MCF 10A (cell line): ENCODE data around the gene RASGRP3. TPM values are rescaled to one million over a fixed set of nuclear protein-coding genes. Genes with fewer than 3 reads are reported as not detected.

Source experiments
- BruUV-seq: library from RNA; stranded (reverse); fragments of 400-500 nt; replicated peaks from 2 replicates; lab custom pipeline; 2021; lab: Mats Ljungman, UMichigan
- CTCF ChIA-PET: fragments of 300-600 bp; sonication (Branson Sonifier 250); formaldehyde crosslinking; extraction: SDS; loops from one replicate; lab custom pipeline; 2021; ENCODE audit warnings: antibody characterized with exemption, inconsistent platforms; lab: Yijun Ruan, JAX
- POLR2A ChIA-PET: fragments of 300-600, 350-650 bp; sonication (Branson Sonifier 250); formaldehyde crosslinking; extraction: SDS; loops from one replicate; lab custom pipeline; 2020; ENCODE audit warnings: antibody characterized with exemption, inconsistent platforms; lab: Yijun Ruan, JAX
- DNase-seq: peaks from one replicate; pipeline ENCODE4 v3.0.0-alpha.2; 2018; ENCODE audit not compliant: unreplicated experiment
- H3K27ac Mint-ChIP-seq: one replicate; pipeline ENCODE4 v1.8.0; 2022; ENCODE audit warnings: mild to moderate bottlenecking, low read depth, mixed read lengths; ENCODE audit not compliant: unreplicated experiment
- H3K27me3 Mint-ChIP-seq: one replicate; pipeline ENCODE4 v1.8.0; 2022; ENCODE audit warnings: mixed read lengths; ENCODE audit not compliant: insufficient read depth, unreplicated experiment
- H3K36me3 Mint-ChIP-seq: one replicate; pipeline ENCODE4 v1.8.0; 2022; ENCODE audit warnings: mild to moderate bottlenecking, moderate library complexity, mixed read lengths; ENCODE audit not compliant: insufficient read depth, unreplicated experiment
- H3K4me1 Mint-ChIP-seq: one replicate; pipeline ENCODE4 v1.8.0; 2022; ENCODE audit warnings: mixed read lengths; ENCODE audit not compliant: insufficient read depth, unreplicated experiment
- H3K4me3 Mint-ChIP-seq: one replicate; pipeline ENCODE4 v1.8.0; 2022; ENCODE audit warnings: mild to moderate bottlenecking, moderate library complexity, mixed read lengths; ENCODE audit not compliant: unreplicated experiment
- H3K9me3 Mint-ChIP-seq: one replicate; pipeline ENCODE4 v1.8.0; 2022; ENCODE audit warnings: mixed read lengths; ENCODE audit not compliant: unreplicated experiment
- intact Hi-C: fragments of 100-400 bp; cut with micrococcal nuclease; formaldehyde crosslinking; loops from 2 replicates; pipeline ENCODE4 v1.14.1; 2022
- total RNA-seq: library from RNA; stranded (reverse); gene quantifications from 2 replicates; pipeline ENCODE4 v1.2.3, GENCODE V29; 2022
- TF ChIP-seq, protein P1 (sequence below): fragments of 200-600 bp; IDR thresholded peaks from one replicate; pipeline ENCODE4 v1.8.0; 2022; ENCODE audit warnings: antibody characterized with exemption, mild to moderate bottlenecking; ENCODE audit not compliant: unreplicated experiment

RASGRP3 gene
- total RNA-seq, 1 experiment from 2014 or later: 0.26 TPM

GRCh38 chr2:33486544-33486943, 10.1 kb downstream of the RASGRP3 start:
- TF ChIP-seq, protein P1, sequence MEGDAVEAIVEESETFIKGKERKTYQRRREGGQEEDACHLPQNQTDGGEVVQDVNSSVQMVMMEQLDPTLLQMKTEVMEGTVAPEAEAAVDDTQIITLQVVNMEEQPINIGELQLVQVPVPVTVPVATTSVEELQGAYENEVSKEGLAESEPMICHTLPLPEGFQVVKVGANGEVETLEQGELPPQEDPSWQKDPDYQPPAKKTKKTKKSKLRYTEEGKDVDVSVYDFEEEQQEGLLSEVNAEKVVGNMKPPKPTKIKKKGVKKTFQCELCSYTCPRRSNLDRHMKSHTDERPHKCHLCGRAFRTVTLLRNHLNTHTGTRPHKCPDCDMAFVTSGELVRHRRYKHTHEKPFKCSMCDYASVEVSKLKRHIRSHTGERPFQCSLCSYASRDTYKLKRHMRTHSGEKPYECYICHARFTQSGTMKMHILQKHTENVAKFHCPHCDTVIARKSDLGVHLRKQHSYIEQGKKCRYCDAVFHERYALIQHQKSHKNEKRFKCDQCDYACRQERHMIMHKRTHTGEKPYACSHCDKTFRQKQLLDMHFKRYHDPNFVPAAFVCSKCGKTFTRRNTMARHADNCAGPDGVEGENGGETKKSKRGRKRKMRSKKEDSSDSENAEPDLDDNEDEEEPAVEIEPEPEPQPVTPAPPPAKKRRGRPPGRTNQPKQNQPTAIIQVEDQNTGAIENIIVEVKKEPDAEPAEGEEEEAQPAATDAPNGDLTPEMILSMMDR: no peak
- Mint-ChIP-seq H3K4me3 (no peak overlapping the region), H3K36me3 (no peaks in the 10 kb centered on the region), H3K27ac (no peak overlapping the region), H3K9me3 (peaks cover 13% of the 10 kb centered on the region), H3K4me1 (no peaks in the 10 kb centered on the region), H3K27me3 (no peaks in the 10 kb centered on the region)
- POLR2A ChIA-PET: interaction anchor here (0.6 kb wide), 1 partner anchor 10 kb away, joined by 4 read pairs; the partner anchor contains the start of gene RASGRP3
- no TSS peak for BruUV-seq
- intact Hi-C loops: no loop called here
- DNase-seq: no peak
- CTCF ChIA-PET: interaction anchor here (0.6 to 1.2 kb wide), 3 partner anchors 10 to 103 kb away, joined by 3 read pairs; partner anchors contain the start of gene RASGRP3

DNA sequence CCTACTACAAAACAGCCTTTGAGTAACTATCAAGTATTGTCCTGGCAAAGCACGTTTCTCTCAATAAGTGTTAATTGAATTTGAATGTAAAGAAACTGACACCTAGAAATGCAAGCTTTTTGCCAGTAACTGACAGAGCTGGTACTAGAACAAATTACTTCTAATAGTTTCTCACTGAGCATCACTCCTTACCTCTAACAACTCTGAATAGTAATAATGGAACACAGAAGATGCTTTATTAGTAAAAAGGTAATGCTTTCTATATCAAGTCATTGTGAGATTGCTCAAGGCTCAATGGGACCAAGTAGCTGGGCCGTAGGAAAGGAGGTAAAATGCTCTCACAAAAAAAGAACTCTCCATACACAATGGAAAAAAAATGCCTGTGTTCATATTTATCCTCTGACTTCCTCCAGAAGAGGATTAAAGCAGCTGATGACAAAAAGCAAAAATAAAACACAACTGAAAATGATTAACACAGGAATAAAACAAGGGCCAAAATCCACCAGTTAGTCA, 11.8 kb downstream of the RASGRP3 start:
- DNase-seq: no peak
- no peaks in the 10 kb centered on the region for H3K4me1 Mint-ChIP-seq
- no peak overlapping the region for H3K4me3 Mint-ChIP-seq
- no peaks in the 10 kb centered on the region for H3K36me3 Mint-ChIP-seq
- H3K27me3 Mint-ChIP-seq: no peaks in the 10 kb centered on the region
- H3K27ac Mint-ChIP-seq: no peak overlapping the region
- POLR2A ChIA-PET: no interaction called here
- intact Hi-C loops: no loop called here
- CTCF ChIA-PET: interaction anchor here (1.0 kb wide), 1 partner anchor 12 kb away, joined by 4 read pairs; no protein-coding TSS in a partner anchor
- TF ChIP-seq, protein P1: no peak
- peaks cover 13% of the 10 kb centered on the region for H3K9me3 Mint-ChIP-seq
- BruUV-seq: no TSS peak

DNA sequence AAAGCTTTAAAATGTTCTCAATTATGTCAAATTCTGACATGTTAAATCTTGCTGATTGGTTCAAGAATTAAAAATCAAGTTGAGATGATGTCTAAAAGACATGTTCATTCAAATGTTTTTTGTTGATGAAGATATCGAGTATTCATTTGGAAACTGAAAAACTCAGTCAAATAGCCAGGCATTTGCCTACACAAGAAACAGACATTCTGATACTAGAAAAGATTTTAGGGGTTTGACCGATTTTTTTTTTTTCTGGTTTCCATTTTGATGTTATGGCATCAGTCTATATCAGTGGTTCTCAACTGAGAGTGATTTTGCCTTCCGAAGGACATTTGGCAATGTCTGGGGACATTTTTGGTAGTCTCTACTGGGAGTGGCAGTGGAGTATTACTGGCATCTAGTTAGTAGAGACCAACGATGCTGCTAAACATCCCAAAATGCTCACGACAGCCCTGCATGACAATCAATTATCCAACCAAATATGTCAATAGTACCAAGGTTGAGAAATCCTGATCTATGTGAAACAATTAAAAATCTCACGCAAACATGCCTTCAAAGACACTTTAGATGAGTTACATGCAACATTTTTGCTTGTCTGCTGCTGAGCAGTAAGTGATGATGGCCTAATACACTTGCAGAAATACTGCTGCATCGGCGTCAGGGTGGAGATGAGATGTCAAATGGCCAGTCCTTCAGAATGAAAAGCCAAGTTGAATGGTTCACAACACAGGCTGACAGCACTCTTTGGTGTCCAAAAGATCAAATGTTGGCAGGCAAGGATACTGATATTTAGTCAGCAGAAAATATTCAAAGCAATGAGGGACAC, 12.5 kb downstream of the RASGRP3 start:
- Mint-ChIP-seq H3K4me1 (no peaks in the 10 kb centered on the region), H3K27me3 (no peaks in the 10 kb centered on the region), H3K4me3 (no peak overlapping the region), H3K9me3 (peaks cover 13% of the 10 kb centered on the region), H3K27ac (no peak overlapping the region), H3K36me3 (no peaks in the 10 kb centered on the region)
- intact Hi-C loops: no loop called here
- BruUV-seq: no TSS peak
- CTCF ChIA-PET: interaction anchor here (1.0 kb wide), 1 partner anchor 13 kb away, joined by 4 read pairs; no protein-coding TSS in a partner anchor
- DNase-seq: no peak
- POLR2A ChIA-PET: no interaction called here
- TF ChIP-seq, protein P1: no peak

DNA sequence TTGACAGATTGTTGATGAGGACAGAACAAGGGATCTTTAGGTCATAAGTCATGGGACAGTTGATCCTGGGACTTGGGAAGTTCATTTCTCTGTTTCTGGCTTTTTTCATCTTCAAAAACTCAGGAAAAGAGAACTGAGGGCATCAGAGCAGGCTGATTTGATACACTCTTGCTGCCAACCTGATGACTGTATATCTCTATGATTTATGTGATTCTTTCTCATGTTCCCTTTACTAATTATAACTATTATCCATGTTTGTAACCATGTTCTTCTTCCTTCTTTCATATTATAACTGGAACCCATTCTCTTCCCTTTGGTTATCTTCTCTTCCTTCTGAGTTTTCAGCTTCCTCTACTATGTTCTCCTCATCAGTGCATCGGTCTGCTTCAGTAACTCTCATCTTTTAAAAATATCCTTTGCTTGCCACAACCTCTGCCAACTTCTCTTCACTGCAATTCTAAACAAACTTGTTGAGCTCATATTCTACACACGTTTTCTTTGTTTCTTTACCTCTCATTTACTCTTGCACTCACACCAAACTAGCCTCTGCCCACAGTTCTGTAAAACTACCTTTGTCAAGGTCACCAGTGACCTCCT, 13.5 kb downstream of the RASGRP3 start:
- intact Hi-C loops: no loop called here
- TF ChIP-seq, protein P1: no peak
- H3K4me3 Mint-ChIP-seq: no peak overlapping the region
- ChIA-PET POLR2A (no interaction called here), CTCF (interaction anchor here (0.5 to 0.7 kb wide), 2 partner anchors 14 to 56 kb away, joined by 3 to 5 read pairs; no protein-coding TSS in a partner anchor)
- no peaks in the 10 kb centered on the region for H3K27me3 Mint-ChIP-seq
- BruUV-seq: no TSS peak
- peaks cover 13% of the 10 kb centered on the region for H3K9me3 Mint-ChIP-seq
- H3K27ac Mint-ChIP-seq: no peak overlapping the region
- no peak for DNase-seq
- H3K36me3 Mint-ChIP-seq: no peaks in the 10 kb centered on the region
- H3K4me1 Mint-ChIP-seq: no peaks in the 10 kb centered on the region
